Fibroblast of lung (primary cell): Measurements from ENCODE around the gene PSMC3IP.

Experiments used
- CTCF ChIP-seq, 2 donors: IDR thresholded peaks in 1 of 2; conservative IDR thresholded peaks in 1 of 2; 1 replicate in 1 of 2; 2 replicates in 1 of 2; pipeline ENCODE4 v1.5.1; 2011 to 2012; ENCODE audit warnings: low read length in 2 of 2, control low read depth in 1 of 2, inconsistent platforms in 1 of 2, low read depth in 1 of 2, mild to moderate bottlenecking in 1 of 2
- EZH2 ChIP-seq: IDR thresholded peaks from 2 replicates; pipeline ENCODE4 v1.5.1; 2012; ENCODE audit warnings: low read length, control low read depth, mild to moderate bottlenecking; ENCODE audit errors: missing control alignments

- TF ChIP-seq CTCF (conservative IDR thresholded peaks at IDR 0.05 in 1 of 2, IDR thresholded peaks at IDR 0.05 in 1 of 2; ENCODE audit: low read depth in 1 of 2, low read length in 2 of 2) (no peak), EZH2 (no peak)
Observed at GRCh38 chr17:42613699-42614295, 36.3 kb upstream of the PSMC3IP start.
